Right lobe of liver (tissue), 4 donors: ENCODE data around the gene KRT76.

ENCODE experiments used
- POLR2A ChIP-seq: fragments of 450-650 bp; IDR thresholded peaks from one replicate; pipeline ENCODE4 v1.6.1; 2017; ENCODE audit warnings: antibody characterized with exemption, mild to moderate bottlenecking
- TF ChIP-seq, protein P1 (sequence below), 4 donors: fragments of 200-600 bp in 3 of 4; fragments of 450-650 bp in 1 of 4; IDR thresholded peaks; one replicate each; pipeline versions ENCODE4 v1.5.1 to v1.8.0; 2016 to 2022; ENCODE audit warnings: antibody characterized with exemption in 4 of 4, mild to moderate bottlenecking in 2 of 4
- donor health status: DM: no; HTN: no; CAD: no.
- donor health status: DM: no; HTN: no; CAD: no.
- donor health status: DM: no; HTN: yes; CAD: no.

DNA sequence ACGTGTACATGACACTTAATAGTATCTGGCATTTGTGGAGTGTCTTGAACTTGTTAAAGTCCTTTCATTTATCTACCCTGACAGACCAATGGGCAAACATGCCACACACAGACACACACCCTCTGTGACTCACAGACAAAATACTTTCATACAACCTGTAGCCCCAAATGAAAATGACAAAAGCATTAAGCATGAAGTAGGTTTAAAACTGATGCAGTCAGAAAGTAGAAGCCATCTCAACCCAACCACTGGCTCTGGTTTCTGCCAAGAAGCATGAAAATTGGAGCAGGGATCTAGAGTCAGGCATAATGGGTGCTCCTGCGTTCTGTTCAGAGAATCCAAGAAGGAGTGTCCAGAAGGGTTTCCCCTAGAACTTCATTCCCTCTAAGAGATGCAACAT lies 50.7 kb downstream of the KRT76 start:
- TF ChIP-seq, protein P1, sequence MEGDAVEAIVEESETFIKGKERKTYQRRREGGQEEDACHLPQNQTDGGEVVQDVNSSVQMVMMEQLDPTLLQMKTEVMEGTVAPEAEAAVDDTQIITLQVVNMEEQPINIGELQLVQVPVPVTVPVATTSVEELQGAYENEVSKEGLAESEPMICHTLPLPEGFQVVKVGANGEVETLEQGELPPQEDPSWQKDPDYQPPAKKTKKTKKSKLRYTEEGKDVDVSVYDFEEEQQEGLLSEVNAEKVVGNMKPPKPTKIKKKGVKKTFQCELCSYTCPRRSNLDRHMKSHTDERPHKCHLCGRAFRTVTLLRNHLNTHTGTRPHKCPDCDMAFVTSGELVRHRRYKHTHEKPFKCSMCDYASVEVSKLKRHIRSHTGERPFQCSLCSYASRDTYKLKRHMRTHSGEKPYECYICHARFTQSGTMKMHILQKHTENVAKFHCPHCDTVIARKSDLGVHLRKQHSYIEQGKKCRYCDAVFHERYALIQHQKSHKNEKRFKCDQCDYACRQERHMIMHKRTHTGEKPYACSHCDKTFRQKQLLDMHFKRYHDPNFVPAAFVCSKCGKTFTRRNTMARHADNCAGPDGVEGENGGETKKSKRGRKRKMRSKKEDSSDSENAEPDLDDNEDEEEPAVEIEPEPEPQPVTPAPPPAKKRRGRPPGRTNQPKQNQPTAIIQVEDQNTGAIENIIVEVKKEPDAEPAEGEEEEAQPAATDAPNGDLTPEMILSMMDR (IDR thresholded peaks at IDR 0.05), result no peak
- no peak for TF ChIP-seq POLR2A
